Neural cell (in vitro differentiated cells): Measurements from ENCODE around the gene FYCO1.

Source experiments
- EP300 ChIP-seq: fragments of 450-650 bp; conservative IDR thresholded peaks from 2 replicates; pipeline ENCODE4 v1.6.1; 2014; ENCODE audit warnings: antibody characterized with exemption, mild to moderate bottlenecking, moderate library complexity; ENCODE audit not compliant: poor library complexity, severe bottlenecking
- TF ChIP-seq, protein P1 (sequence below): fragments of 450-650 bp; IDR thresholded peaks from 2 replicates; pipeline ENCODE4 v1.5.1; 2014; ENCODE audit warnings: antibody characterized with exemption, mild to moderate bottlenecking, moderate library complexity; ENCODE audit not compliant: poor library complexity, severe bottlenecking
- TF ChIP-seq, protein P2 (sequence below): IDR thresholded peaks from 2 replicates; pipeline ENCODE4 v1.6.1; 2012; ENCODE audit warnings: borderline replicate concordance

DNA sequence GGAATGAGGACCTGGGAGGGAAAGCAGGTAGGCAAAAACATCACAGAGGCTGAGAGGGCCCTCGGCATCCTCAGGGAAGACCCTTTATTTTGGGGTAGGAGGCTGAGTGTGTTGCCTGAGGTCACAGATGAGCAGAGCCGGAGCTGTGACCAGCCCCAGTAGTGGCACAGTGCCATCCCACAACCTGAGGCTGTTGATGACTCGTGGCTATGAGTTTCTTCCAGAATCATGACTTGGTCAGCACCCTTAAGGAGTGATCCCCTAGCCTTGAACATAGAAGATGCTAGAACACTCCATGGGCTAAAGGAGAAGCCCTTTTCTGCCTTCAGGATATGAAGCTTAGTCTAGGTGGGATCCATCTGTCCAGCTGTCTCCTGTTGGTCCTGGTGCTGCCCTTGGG lies 71.9 kb downstream of the FYCO1 start:
- no peak for TF ChIP-seq EP300
- TF ChIP-seq, protein P1, sequence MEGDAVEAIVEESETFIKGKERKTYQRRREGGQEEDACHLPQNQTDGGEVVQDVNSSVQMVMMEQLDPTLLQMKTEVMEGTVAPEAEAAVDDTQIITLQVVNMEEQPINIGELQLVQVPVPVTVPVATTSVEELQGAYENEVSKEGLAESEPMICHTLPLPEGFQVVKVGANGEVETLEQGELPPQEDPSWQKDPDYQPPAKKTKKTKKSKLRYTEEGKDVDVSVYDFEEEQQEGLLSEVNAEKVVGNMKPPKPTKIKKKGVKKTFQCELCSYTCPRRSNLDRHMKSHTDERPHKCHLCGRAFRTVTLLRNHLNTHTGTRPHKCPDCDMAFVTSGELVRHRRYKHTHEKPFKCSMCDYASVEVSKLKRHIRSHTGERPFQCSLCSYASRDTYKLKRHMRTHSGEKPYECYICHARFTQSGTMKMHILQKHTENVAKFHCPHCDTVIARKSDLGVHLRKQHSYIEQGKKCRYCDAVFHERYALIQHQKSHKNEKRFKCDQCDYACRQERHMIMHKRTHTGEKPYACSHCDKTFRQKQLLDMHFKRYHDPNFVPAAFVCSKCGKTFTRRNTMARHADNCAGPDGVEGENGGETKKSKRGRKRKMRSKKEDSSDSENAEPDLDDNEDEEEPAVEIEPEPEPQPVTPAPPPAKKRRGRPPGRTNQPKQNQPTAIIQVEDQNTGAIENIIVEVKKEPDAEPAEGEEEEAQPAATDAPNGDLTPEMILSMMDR = no peak
- TF ChIP-seq, protein P2, sequence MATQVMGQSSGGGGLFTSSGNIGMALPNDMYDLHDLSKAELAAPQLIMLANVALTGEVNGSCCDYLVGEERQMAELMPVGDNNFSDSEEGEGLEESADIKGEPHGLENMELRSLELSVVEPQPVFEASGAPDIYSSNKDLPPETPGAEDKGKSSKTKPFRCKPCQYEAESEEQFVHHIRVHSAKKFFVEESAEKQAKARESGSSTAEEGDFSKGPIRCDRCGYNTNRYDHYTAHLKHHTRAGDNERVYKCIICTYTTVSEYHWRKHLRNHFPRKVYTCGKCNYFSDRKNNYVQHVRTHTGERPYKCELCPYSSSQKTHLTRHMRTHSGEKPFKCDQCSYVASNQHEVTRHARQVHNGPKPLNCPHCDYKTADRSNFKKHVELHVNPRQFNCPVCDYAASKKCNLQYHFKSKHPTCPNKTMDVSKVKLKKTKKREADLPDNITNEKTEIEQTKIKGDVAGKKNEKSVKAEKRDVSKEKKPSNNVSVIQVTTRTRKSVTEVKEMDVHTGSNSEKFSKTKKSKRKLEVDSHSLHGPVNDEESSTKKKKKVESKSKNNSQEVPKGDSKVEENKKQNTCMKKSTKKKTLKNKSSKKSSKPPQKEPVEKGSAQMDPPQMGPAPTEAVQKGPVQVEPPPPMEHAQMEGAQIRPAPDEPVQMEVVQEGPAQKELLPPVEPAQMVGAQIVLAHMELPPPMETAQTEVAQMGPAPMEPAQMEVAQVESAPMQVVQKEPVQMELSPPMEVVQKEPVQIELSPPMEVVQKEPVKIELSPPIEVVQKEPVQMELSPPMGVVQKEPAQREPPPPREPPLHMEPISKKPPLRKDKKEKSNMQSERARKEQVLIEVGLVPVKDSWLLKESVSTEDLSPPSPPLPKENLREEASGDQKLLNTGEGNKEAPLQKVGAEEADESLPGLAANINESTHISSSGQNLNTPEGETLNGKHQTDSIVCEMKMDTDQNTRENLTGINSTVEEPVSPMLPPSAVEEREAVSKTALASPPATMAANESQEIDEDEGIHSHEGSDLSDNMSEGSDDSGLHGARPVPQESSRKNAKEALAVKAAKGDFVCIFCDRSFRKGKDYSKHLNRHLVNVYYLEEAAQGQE = no peak
